Activated naive CD4-positive, alpha-beta T cell treated with anti-CD3 and anti-CD28 coated beads, Interleukin-2, amount 50 U/mL, for 24 hours (primary cell): ENCODE results near the gene SND1.
"Not testable (repeated sequence)": the region's sequence is repeated elsewhere in the genome, so short reads cannot be mapped to it uniquely, and the experiment has no call there.

Experiments used
- H3K27ac Mint-ChIP-seq: one replicate; pipeline ENCODE4 v1.8.0; 2021; ENCODE audit warnings: mild to moderate bottlenecking, mixed read lengths
- H3K27me3 Mint-ChIP-seq: one replicate; pipeline ENCODE4 v1.8.0; 2021; ENCODE audit warnings: mixed read lengths
- H3K36me3 Mint-ChIP-seq: one replicate; pipeline ENCODE4 v1.8.0; 2021; ENCODE audit warnings: mixed read lengths
- H3K4me1 Mint-ChIP-seq: one replicate; pipeline ENCODE4 v1.8.0; 2021; ENCODE audit warnings: mixed read lengths
- H3K4me3 Mint-ChIP-seq: one replicate; pipeline ENCODE4 v1.8.0; 2021; ENCODE audit warnings: mild to moderate bottlenecking, mixed read lengths
- H3K9me3 Mint-ChIP-seq: one replicate; pipeline ENCODE4 v1.8.0; 2021; ENCODE audit warnings: mixed read lengths

The SND1 gene

DNA sequence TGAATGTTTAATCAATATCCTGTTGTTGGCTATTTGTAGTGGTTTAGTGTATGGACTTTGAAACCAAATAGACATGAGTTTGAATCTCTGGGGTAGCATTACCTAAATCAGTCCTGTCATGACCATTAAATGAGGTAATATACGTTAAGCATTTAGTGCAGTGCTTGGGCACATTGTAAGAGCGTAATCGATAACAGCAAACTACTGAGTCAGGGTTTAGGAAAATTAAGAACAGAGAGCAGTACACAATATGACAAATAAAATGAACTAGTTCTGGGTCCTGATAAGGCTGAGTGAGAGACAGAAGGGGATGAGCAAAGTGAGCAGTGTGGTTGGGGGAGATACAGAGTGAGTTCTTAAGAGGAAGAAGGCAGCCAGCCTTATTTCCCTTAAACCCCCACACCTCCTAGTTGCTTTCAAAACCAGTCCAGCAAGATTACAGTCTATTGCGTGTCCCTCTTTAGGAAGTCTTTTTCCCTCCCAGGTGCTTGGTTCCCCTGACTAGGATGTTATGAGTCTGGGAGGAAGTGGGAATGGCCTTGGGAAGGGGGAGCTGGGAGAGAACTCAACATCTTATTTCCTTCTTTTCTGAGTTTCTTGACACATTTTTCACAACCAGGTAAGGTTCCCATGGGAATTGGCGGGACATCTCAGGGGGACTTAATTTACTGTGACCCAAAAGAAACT lies 171.0 kb downstream of the SND1 start:
- Mint-ChIP-seq H3K36me3 (peaks cover 4% of the 10 kb centered on the region), H3K27me3 (no peaks in the 10 kb centered on the region), H3K4me3 (no peak overlapping the region), H3K9me3 (no peaks in the 10 kb centered on the region), H3K27ac (no peak overlapping the region), H3K4me1 (peaks cover 48% of the 10 kb centered on the region)

- no peak overlapping the region for H3K27ac Mint-ChIP-seq
- no peak overlapping the region for H3K4me3 Mint-ChIP-seq
- peaks cover 4% of the 10 kb centered on the region for H3K36me3 Mint-ChIP-seq
Measured at GRCh38 chr7:127824682-127825081, 172.7 kb downstream of the SND1 start.

GRCh38 chr7:127828843-127829500 lies 177.0 kb downstream of the SND1 start:
- no peaks in the 10 kb centered on the region for H3K9me3 Mint-ChIP-seq
- no peaks in the 10 kb centered on the region for H3K27me3 Mint-ChIP-seq
- H3K36me3 Mint-ChIP-seq = peaks cover 15% of the 10 kb centered on the region
- no peak overlapping the region for H3K4me3 Mint-ChIP-seq
- no peak overlapping the region for H3K27ac Mint-ChIP-seq
- peaks cover 11% of the 10 kb centered on the region for H3K4me1 Mint-ChIP-seq

More at GRCh38 chr7:127824682-127825081, 172.7 kb downstream of the SND1 start:
- no peaks in the 10 kb centered on the region for H3K27me3 Mint-ChIP-seq
- H3K4me1 Mint-ChIP-seq = peaks cover 36% of the 10 kb centered on the region
- no peaks in the 10 kb centered on the region for H3K9me3 Mint-ChIP-seq

DNA sequence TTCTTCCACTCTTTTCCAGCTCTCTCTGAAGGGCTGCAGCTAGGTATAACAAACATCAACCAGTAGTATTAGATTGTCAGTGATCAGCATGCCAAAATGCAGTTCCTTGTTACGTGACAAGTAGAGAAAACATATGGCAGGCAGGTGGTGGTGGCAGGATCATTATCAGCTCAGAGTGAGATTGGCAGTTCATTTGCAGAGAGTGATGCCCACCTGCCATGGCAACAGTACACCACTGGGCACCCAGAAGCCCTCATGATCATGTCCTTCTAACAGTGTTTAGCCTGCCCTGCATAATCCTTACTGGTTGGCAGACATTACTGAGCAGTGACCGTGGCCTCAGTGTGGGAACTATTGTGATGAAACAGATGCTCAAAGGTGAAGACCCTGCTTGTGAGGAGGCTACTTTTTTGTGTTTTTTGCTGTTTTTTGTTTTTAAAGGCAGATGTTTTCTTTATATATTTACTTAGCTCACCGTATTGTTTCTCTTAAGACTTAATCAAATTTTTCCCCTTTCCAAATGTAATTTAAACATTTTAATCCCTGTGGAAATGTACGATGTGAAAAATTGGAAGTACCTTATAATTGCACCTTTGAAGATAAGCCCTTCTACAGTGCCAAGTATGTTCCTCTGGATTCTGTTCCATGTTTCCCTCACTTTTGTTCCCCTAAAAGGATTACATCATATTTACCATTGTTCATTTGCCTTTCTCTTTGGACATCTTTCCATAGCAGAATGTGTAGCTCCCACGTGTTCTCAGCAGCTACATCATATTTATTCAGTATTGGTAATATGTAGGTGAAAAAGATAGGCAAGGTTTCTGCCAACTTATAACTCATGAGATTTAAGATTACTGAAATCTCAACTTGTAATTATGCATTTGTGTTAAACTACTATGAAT lies 179.6 kb downstream of the SND1 start:
- H3K27ac Mint-ChIP-seq = no peak overlapping the region
- peaks cover 11% of the 10 kb centered on the region for H3K9me3 Mint-ChIP-seq
- H3K4me1 Mint-ChIP-seq = peaks cover 6% of the 10 kb centered on the region
- H3K4me3 Mint-ChIP-seq = no peak overlapping the region
- peaks cover 24% of the 10 kb centered on the region for H3K36me3 Mint-ChIP-seq
- H3K27me3 Mint-ChIP-seq = no peaks in the 10 kb centered on the region

DNA sequence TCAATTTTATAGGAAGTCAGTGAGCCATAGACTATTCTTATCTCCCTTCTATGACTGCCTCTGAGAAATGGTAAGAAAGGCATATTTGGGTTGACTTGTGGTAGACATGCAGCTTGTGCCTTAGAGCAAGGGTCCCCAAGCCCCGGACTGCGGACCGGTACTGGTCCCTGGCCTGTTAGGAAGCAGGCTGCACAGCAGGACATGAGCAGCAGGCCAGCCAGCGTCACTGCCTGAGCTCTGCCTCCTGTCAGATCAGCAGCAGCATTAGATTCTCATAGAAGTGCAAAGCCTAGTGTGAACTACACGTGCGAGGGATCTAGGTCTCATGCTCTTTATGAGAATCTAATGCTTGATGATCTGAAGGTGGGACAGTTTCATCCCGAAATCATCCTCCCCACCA lies 180.6 kb downstream of the SND1 start:
- Mint-ChIP-seq H3K36me3 (peaks cover 28% of the 10 kb centered on the region), H3K27ac (no peak overlapping the region), H3K4me1 (peaks cover 6% of the 10 kb centered on the region), H3K9me3 (peaks cover 11% of the 10 kb centered on the region), H3K4me3 (no peak overlapping the region), H3K27me3 (no peaks in the 10 kb centered on the region)

GRCh38 chr7:127833641-127834040 lies 181.6 kb downstream of the SND1 start:
- H3K4me1 Mint-ChIP-seq = peaks cover 2% of the 10 kb centered on the region
- H3K36me3 Mint-ChIP-seq = peaks cover 34% of the 10 kb centered on the region
- H3K27me3 Mint-ChIP-seq = no peaks in the 10 kb centered on the region
- H3K4me3 Mint-ChIP-seq = no peak overlapping the region
- peak overlapping the region; percentile 9 for H3K27ac Mint-ChIP-seq
- peaks cover 11% of the 10 kb centered on the region for H3K9me3 Mint-ChIP-seq

DNA sequence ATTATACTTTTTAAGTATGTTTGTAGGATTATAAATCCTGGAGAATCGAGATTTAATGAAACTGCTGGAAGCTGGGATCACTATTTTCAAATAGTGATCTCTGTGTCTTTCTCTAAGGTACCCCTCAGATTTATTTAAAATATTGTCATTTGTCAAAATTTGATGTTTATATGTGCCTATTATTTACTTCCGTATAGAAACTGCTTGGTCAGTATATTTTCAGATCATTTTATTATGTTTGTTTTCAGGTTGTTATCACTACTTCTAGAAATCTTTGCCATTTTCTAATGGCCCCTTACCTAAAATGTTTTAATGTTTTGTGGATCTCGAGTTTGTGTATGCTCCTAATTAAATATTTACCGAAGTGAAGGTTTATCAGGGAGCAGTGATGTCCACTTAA lies 183.7 kb downstream of the SND1 start:
- Mint-ChIP-seq H3K36me3 (peaks cover 36% of the 10 kb centered on the region), H3K27me3 (no peaks in the 10 kb centered on the region), H3K27ac (no peak overlapping the region), H3K4me3 (no peak overlapping the region), H3K4me1 (no peaks in the 10 kb centered on the region), H3K9me3 (peaks cover 11% of the 10 kb centered on the region)

- not testable (repeated sequence) for H3K27ac Mint-ChIP-seq, H3K4me3 Mint-ChIP-seq, H3K27me3 Mint-ChIP-seq, H3K4me1 Mint-ChIP-seq
- Mint-ChIP-seq H3K36me3 (peaks cover 29% of the 10 kb centered on the region), H3K9me3 (peaks cover 11% of the 10 kb centered on the region)
Measured at GRCh38 chr7:127837816-127838410, 185.9 kb downstream of the SND1 start.

GRCh38 chr7:127838816-127839415 lies 186.9 kb downstream of the SND1 start:
- Mint-ChIP-seq H3K4me3 (no peak overlapping the region), H3K27me3 (no peaks in the 10 kb centered on the region), H3K4me1 (no peaks in the 10 kb centered on the region), H3K27ac (no peak overlapping the region), H3K36me3 (peaks cover 29% of the 10 kb centered on the region), H3K9me3 (peaks cover 11% of the 10 kb centered on the region)

- Mint-ChIP-seq H3K27me3 (no peaks in the 10 kb centered on the region), H3K36me3 (peaks cover 32% of the 10 kb centered on the region)
Measured at GRCh38 chr7:127840226-127840951, 188.4 kb downstream of the SND1 start.

DNA sequence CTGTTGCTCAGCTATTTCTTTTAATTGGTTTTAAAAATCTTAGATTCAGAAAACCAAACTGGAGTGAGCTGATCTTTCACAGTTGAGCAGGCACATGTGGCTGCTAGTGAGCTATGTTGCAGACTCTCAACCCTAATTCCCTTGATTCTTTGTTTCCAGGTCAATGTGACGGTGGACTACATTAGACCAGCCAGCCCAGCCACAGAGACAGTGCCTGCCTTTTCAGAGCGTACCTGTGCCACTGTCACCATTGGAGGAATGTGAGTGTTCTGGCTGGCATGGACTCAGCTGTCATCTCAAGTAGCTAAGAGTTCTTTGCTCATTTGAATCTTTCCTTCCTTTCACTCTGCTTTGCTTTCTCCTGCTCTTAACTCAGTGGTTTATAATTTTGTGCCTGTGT lies 192.2 kb downstream of the SND1 start:
- no peak overlapping the region for H3K4me3 Mint-ChIP-seq
- peaks cover 28% of the 10 kb centered on the region for H3K36me3 Mint-ChIP-seq
- H3K27ac Mint-ChIP-seq = no peak overlapping the region
- no peaks in the 10 kb centered on the region for H3K9me3 Mint-ChIP-seq
- no peaks in the 10 kb centered on the region for H3K4me1 Mint-ChIP-seq
- H3K27me3 Mint-ChIP-seq = no peaks in the 10 kb centered on the region

More at GRCh38 chr7:127840226-127840951, 188.4 kb downstream of the SND1 start:
- no peaks in the 10 kb centered on the region for H3K4me1 Mint-ChIP-seq
- H3K4me3 Mint-ChIP-seq = no peak overlapping the region
- peaks cover 6% of the 10 kb centered on the region for H3K9me3 Mint-ChIP-seq
- no peak overlapping the region for H3K27ac Mint-ChIP-seq

GRCh38 chr7:127844707-127845331 lies 192.8 kb downstream of the SND1 start:
- no peaks in the 10 kb centered on the region for H3K9me3 Mint-ChIP-seq
- H3K27ac Mint-ChIP-seq = peak overlapping the region; percentile 38
- peaks cover 35% of the 10 kb centered on the region for H3K36me3 Mint-ChIP-seq
- no peaks in the 10 kb centered on the region for H3K27me3 Mint-ChIP-seq
- H3K4me1 Mint-ChIP-seq = peaks cover 4% of the 10 kb centered on the region
- H3K4me3 Mint-ChIP-seq = no peak overlapping the region

GRCh38 chr7:127845522-127846214 lies 193.7 kb downstream of the SND1 start:
- Mint-ChIP-seq H3K4me3 (no peak overlapping the region), H3K9me3 (no peaks in the 10 kb centered on the region), H3K4me1 (peaks cover 12% of the 10 kb centered on the region), H3K27me3 (no peaks in the 10 kb centered on the region), H3K27ac (no peak overlapping the region), H3K36me3 (peaks cover 39% of the 10 kb centered on the region)

DNA sequence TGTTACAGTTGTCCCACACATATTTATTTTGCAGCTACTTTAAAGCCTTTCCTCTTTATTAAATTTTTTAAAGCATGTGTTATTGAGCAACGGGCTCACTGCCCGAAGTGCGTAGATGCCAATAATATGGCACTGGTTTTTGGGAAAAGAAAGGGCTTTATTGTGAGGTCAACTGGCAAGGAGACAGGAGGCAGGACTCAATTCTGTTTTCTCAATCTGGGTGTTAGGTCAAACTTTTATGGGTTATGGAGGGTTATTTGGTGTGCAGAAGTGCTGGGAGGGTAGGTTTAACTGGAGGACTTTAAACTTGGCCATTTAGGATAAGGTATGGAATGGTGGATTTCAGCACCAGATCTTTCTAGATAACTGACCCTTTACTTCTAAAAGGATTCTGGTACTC lies 195.6 kb downstream of the SND1 start:
- peaks cover 44% of the 10 kb centered on the region for H3K36me3 Mint-ChIP-seq

More for the DNA sequence above, 195.6 kb downstream of the SND1 start:
- Mint-ChIP-seq H3K27me3 (no peaks in the 10 kb centered on the region), H3K4me1 (peaks cover 18% of the 10 kb centered on the region), H3K9me3 (no peaks in the 10 kb centered on the region), H3K4me3 (no peak overlapping the region), H3K27ac (peak overlapping the region; percentile 5)
